IMR-90 (cell line): ENCODE results near the gene AHNAK2.
"Not testable (repeated sequence)": the region's sequence is repeated elsewhere in the genome, so short reads cannot be mapped to it uniquely, and the experiment has no call there.

Experiments used
- CTCF ChIP-seq: conservative IDR thresholded peaks from 2 replicates; pipeline ENCODE4 v1.5.1; 2012; ENCODE audit warnings: mild to moderate bottlenecking, low read depth, low read length, improper control_type of control experiment
- MAZ ChIP-seq: IDR thresholded peaks from 2 replicates; pipeline ENCODE4 v1.6.1; 2012; ENCODE audit warnings: low read depth, mild to moderate bottlenecking, low read length, improper control_type of control experiment, moderate library complexity, borderline replicate concordance
- NFE2L2 ChIP-seq: fragments of 150-350 bp; IDR thresholded peaks from 2 replicates; pipeline ENCODE4 v1.6.1; 2016; ENCODE audit warnings: low read depth, mild to moderate bottlenecking, low read length
- POLR2A ChIP-seq: IDR thresholded peaks from 2 replicates; pipeline ENCODE4 v1.6.1; 2012; ENCODE audit warnings: mild to moderate bottlenecking, low read depth, low read length

GRCh38 chr14:104945266-104945665, 32.9 kb downstream of the AHNAK2 start:
- TF ChIP-seq MAZ, POLR2A, CTCF, NFE2L2: not testable (repeated sequence)
